ENCODE data around the gene ZBTB8OS. TPM values are rescaled to one million over a fixed set of nuclear protein-coding genes. Genes with fewer than 3 reads are reported as not detected.

Gene ZBTB8OS
- polyA plus RNA-seq, 1 donor from 2014 or later: 96.7 TPM

GRCh38 chr1:32651461-32652073, 1.2 kb upstream of the ZBTB8OS start:
- peaks cover 69% of the 10 kb centered on the region for H3K79me2 ChIP-seq (replicated peaks; ENCODE audit: insufficient read depth, low read length)
- peak overlapping the region; percentile 98 for H3K9ac ChIP-seq (ENCODE audit: low read length)
- TF ChIP-seq EP300 (conservative IDR thresholded peaks at IDR 0.05; ENCODE audit: poor library complexity, severe bottlenecking) (no peak), EZH2 (IDR thresholded peaks at IDR 0.05; ENCODE audit: borderline replicate concordance, insufficient read depth, low read length, poor library complexity, severe bottlenecking) (no peak), MXI1 (conservative IDR thresholded peaks at IDR 0.05; ENCODE audit: poor library complexity, severe bottlenecking) (peak; percentile 47), RAD21 (conservative IDR thresholded peaks at IDR 0.05) (no peak), CTCF (IDR thresholded peaks at IDR 0.05; ENCODE audit: poor library complexity, severe bottlenecking) (no peak), POLR2AphosphoS5 (IDR thresholded peaks at IDR 0.05) (no peak), REST (IDR thresholded peaks at IDR 0.05; ENCODE audit: borderline replicate concordance) (peak; percentile 7), TAF1 (IDR thresholded peaks at IDR 0.05; ENCODE audit: low read depth) (no peak), SMC3 (conservative IDR thresholded peaks at IDR 0.05; ENCODE audit: poor library complexity) (peak; percentile 15)
- peaks cover 4% of the 10 kb centered on the region for H3F3A ChIP-seq (ENCODE audit: insufficient read depth, low read length, poor library complexity, severe bottlenecking)
- peak overlapping the region; percentile 74 for H3K4me3 ChIP-seq (ENCODE audit: low read length)
- H3K9me2 ChIP-seq (ENCODE audit: insufficient read depth, low read length): no peaks in the 10 kb centered on the region
- no peaks in the 10 kb centered on the region for H3K36me3 ChIP-seq (ENCODE audit: insufficient read depth, low read length)
- H4K20me1 ChIP-seq (ENCODE audit: insufficient read depth): no peaks in the 10 kb centered on the region
- no peaks in the 10 kb centered on the region for H3K9me3 ChIP-seq (ENCODE audit: low read length)
- peak overlapping the region; percentile 100 for H3K27ac ChIP-seq (ENCODE audit: low read length)
- H3K27me3 ChIP-seq (ENCODE audit: insufficient read depth, low read depth, low read length): no peaks in the 10 kb centered on the region
- H2AFZ ChIP-seq (ENCODE audit: low read depth, low read length): peak overlapping the region; percentile 82
- H3K4me2 ChIP-seq (ENCODE audit: low read length): peak overlapping the region; percentile 72

GRCh38 chr1:32650752-32651460, 556 bp upstream of the ZBTB8OS start, which contains the start of gene RBBP4:
RBBP4 (plus strand) TSS chr1:32651208; CDS start chr1:32651307, 99 bp downstream.
- no peaks in the 10 kb centered on the region for H3K27me3 ChIP-seq (ENCODE audit: insufficient read depth, low read depth, low read length)
- H3K9ac ChIP-seq (ENCODE audit: low read length): peak within 1 kb of the TSS; percentile 98
- peak within 1 kb of the TSS; percentile 86 for H2AFZ ChIP-seq (ENCODE audit: low read depth, low read length)
- H3K4me3 ChIP-seq (ENCODE audit: low read length): peak within 1 kb of the TSS; percentile 74
- no peaks in the 10 kb centered on the region for H3K36me3 ChIP-seq (ENCODE audit: insufficient read depth, low read length)
- no peaks in the 10 kb centered on the region for H3K9me3 ChIP-seq (ENCODE audit: low read length)
- peak within 1 kb of the TSS; percentile 100 for H3K27ac ChIP-seq (ENCODE audit: low read length)
- H3F3A ChIP-seq (ENCODE audit: insufficient read depth, low read length, poor library complexity, severe bottlenecking): peaks cover 4% of the 10 kb centered on the region
- H3K79me2 ChIP-seq (replicated peaks; ENCODE audit: insufficient read depth, low read length): peaks cover 69% of the 10 kb centered on the region
- H3K9me2 ChIP-seq (ENCODE audit: insufficient read depth, low read length): no peaks in the 10 kb centered on the region
- no peaks in the 10 kb centered on the region for H4K20me1 ChIP-seq (ENCODE audit: insufficient read depth)
- H3K4me2 ChIP-seq (ENCODE audit: low read length): peak within 1 kb of the TSS; percentile 87
- TF ChIP-seq TAF1 (IDR thresholded peaks at IDR 0.05; ENCODE audit: low read depth) (peak; percentile 78), EZH2 (IDR thresholded peaks at IDR 0.05; ENCODE audit: borderline replicate concordance, insufficient read depth, low read length, poor library complexity, severe bottlenecking) (no peak), EP300 (conservative IDR thresholded peaks at IDR 0.05; ENCODE audit: poor library complexity, severe bottlenecking) (peak; percentile 58), MXI1 (conservative IDR thresholded peaks at IDR 0.05; ENCODE audit: poor library complexity, severe bottlenecking) (peak; percentile 68), CTCF (IDR thresholded peaks at IDR 0.05; ENCODE audit: poor library complexity, severe bottlenecking) (peak; percentile 30), POLR2AphosphoS5 (IDR thresholded peaks at IDR 0.05) (peak; percentile 98), RAD21 (conservative IDR thresholded peaks at IDR 0.05) (no peak), REST (IDR thresholded peaks at IDR 0.05; ENCODE audit: borderline replicate concordance) (peak; percentile 37), SMC3 (conservative IDR thresholded peaks at IDR 0.05; ENCODE audit: poor library complexity) (no peak)

All from neural cell (in vitro differentiated cells).